Mucosa of descending colon (tissue), 3 donors: ENCODE measurements around the gene FKBP5. TPM values are rescaled to one million over a fixed set of nuclear protein-coding genes. Genes with fewer than 3 reads are reported as not detected.

Source experiments
- ATAC-seq: fragments of 200-7000 bp; cut with Tn5 transposase; one replicate; pipeline ENCODE4 v1.9.1; 2020; ENCODE audit warnings: mild to moderate bottlenecking, moderate library complexity
- DNase-seq, 3 donors: peaks; one replicate each; pipeline ENCODE4 v3.0.0-alpha.2; 2020
- H3K36me3 ChIP-seq: fragments of 200-600 bp; one replicate; pipeline ENCODE4 v1.8.0; 2021; ENCODE audit warnings: low read depth, mild to moderate bottlenecking
- H3K4me1 ChIP-seq: fragments of 200-600 bp; one replicate; pipeline ENCODE4 v1.8.0; 2021; ENCODE audit warnings: low read depth, mild to moderate bottlenecking
- H3K4me3 ChIP-seq: fragments of 200-600 bp; one replicate; pipeline ENCODE4 v1.8.0; 2021; ENCODE audit warnings: mild to moderate bottlenecking
- H3K9me3 ChIP-seq: fragments of 200-600 bp; one replicate; pipeline ENCODE4 v1.8.0; 2021; ENCODE audit warnings: mild to moderate bottlenecking
- CTCF ChIP-seq: fragments of 200-600 bp; IDR thresholded peaks from one replicate; pipeline ENCODE4 v1.8.0; 2022; ENCODE audit warnings: antibody characterized with exemption, mild to moderate bottlenecking
- intact Hi-C, 2 donors: fragments of 100-400 bp; cut with DNase I in 1 of 2; cut with micrococcal nuclease in 1 of 2; formaldehyde crosslinking; loops; one replicate each; pipeline versions ENCODE4 v1.11.0 to v1.11.1; 2022; cut with DNase I, micrococcal nuclease
- total RNA-seq, 3 donors: library from RNA; stranded (reverse); fragmentation: NEBNext Ultra II Directional in 2 of 3; extraction: Animal tissue kit (Norgen Biotek cat#: 25700) in 2 of 3; gene quantifications; one replicate each; pipeline versions ENCODE4 v1.2.1 to v1.2.4, GENCODE V29; 2021 to 2023
- donor health status: DM: no; HTN: no; CAD: no; lungs with moderate emphysema.
- donor health status: DM: no; HTN: no; CAD: no.
- donor health status: DM: no; HTN: yes; CAD: no.

FKBP5 gene
- total RNA-seq, 3 donors from 2014 or later: 22.1 to 174 (median 150) TPM

GRCh38 chr6:35729722-35730121 is 41.0 kb upstream of the FKBP5 start:
- ATAC-seq: peak; percentile 1
- intact Hi-C loops: no loop called here
- no peak overlapping the region for H3K4me3 ChIP-seq
- H3K36me3 ChIP-seq: no peaks in the 10 kb centered on the region
- TF ChIP-seq CTCF: no peak
- peak; percentile 51 to 63 (median 61) for DNase-seq
- H3K9me3 ChIP-seq: no peaks in the 10 kb centered on the region
- peaks cover 79% of the 10 kb centered on the region for H3K4me1 ChIP-seq

GRCh38 chr6:35728683-35729678 is 40.3 kb upstream of the FKBP5 start:
- no peak for TF ChIP-seq CTCF
- H3K9me3 ChIP-seq: no peaks in the 10 kb centered on the region
- DNase-seq (peak; percentile 58 to 84 (median 76)), ATAC-seq (peak; percentile 2)
- H3K4me3 ChIP-seq: no peak overlapping the region
- no peaks in the 10 kb centered on the region for H3K36me3 ChIP-seq
- intact Hi-C loops: no loop called here
- peaks cover 86% of the 10 kb centered on the region for H3K4me1 ChIP-seq

GRCh38 chr6:35727935-35728682 is 39.4 kb upstream of the FKBP5 start:
- intact Hi-C loops: loop anchor here in 1 of 2 donors (2.0 kb wide), 1 partner anchor 39 kb away; the partner anchor contains the start of gene FKBP5
- TF ChIP-seq CTCF: no peak
- no peaks in the 10 kb centered on the region for H3K36me3 ChIP-seq
- H3K4me1 ChIP-seq: peaks cover 87% of the 10 kb centered on the region
- no peak overlapping the region for H3K4me3 ChIP-seq
- DNase-seq (peak; percentile 92 to 98 (median 94)), ATAC-seq (peak; percentile 57)
- H3K9me3 ChIP-seq: no peaks in the 10 kb centered on the region

GRCh38 chr6:35727231-35727934 is 38.7 kb upstream of the FKBP5 start:
- TF ChIP-seq CTCF: no peak
- Histone ChIP-seq H3K4me3 (no peak overlapping the region), H3K36me3 (no peaks in the 10 kb centered on the region), H3K4me1 (peaks cover 87% of the 10 kb centered on the region), H3K9me3 (no peaks in the 10 kb centered on the region)
- DNase-seq (peak; percentile 79 to 91 (median 88)), ATAC-seq (peak; percentile 5)
- intact Hi-C loops: loop anchor here in 1 of 2 donors (2.0 kb wide), 1 partner anchor 39 kb away; the partner anchor contains the start of gene FKBP5
